SH-SY5Y (cell line): ENCODE results near the gene ZBTB16.

ENCODE experiments used
- GATA2 ChIP-seq: IDR thresholded peaks from 2 replicates; pipeline ENCODE4 v1.6.1; 2011; ENCODE audit warnings: mild to moderate bottlenecking, low read depth, low read length
- GATA3 ChIP-seq: IDR thresholded peaks from 2 replicates; pipeline ENCODE4 v1.6.1; 2011; ENCODE audit warnings: low read depth, mild to moderate bottlenecking, low read length, moderate library complexity

Gene ZBTB16

DNA sequence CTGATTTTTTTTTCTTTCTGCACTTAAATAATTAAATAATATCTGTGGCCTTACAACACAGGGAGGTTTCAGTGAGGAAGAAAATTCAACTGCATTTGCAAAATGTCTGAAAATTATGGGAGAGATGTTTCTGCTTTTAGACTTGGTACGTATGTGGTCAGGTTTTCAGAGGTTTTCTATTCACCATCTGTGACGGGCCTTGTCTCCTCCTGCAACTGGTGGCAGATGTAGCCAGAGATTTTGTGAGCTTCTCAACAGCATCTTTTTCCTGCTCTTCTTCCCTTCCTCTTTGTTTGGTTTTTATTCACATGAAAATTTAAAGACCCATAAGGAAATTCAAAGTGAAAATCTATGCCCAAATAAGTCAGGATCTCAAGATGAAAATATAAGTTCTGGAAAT is 38.3 kb downstream of the ZBTB16 start:
- TF ChIP-seq GATA3 (no peak), GATA2 (no peak)

DNA sequence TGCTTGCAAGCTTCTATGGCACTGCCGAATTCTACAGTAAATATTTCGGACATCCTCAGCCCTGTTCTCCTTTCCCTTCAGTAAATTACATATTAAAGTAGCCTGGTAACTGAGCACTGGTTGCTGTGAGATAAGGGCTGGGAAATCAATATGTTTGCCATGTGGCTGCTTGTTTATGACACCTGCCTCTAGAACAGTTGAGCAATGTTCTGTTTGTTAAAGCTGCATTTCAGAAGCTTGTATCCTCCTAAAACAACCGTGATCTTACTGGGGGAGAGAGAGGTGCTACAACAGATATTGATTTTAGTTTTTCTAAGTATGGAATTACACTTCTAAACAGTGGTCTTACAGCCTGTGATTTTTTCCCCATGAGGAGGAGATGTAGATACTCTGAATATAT is 39.4 kb downstream of the ZBTB16 start:
- TF ChIP-seq GATA2 (no peak), GATA3 (no peak)

DNA sequence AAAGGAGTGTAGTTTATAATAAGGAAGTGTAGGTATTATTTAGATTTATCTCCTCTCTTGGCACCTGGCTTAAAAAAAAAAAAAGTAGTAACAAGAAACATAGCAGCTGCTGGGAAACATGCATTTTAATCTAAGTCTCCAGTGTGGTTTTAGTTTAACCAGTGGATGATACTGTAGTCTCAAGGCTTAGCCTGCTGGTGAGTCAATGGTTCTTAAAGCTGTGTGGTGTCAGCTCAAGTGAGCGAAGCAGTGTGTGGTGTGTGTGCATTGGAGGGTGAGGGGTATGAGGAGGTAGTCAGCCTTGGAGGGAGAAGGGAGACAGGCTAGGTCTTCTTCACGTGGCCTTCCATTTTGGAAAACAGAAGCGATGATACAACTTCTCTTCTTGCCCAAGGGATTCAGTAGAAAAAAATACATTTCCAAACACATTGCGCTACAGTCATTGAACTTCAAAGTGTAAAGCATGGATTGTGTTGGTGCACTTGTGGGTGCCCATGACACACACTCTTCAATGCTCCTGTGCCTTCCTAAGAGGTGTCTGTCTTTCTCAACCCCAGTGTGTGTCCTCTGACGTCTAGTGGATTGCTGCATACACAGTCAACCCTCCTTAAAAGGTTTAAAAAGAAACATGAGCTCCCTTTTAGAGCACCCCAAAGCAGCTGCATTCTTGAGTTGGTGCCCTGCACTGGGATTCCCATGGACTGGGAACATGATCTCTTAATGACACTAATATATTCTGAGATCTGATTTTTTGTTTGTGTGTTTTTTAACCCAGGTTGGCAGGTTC is 40.1 kb downstream of the ZBTB16 start:
- TF ChIP-seq GATA3 (no peak), GATA2 (no peak)

- TF ChIP-seq GATA3 = no peak
- no peak for TF ChIP-seq GATA2
Observed at GRCh38 chr11:114102993-114103896, 43.7 kb downstream of the ZBTB16 start.

- TF ChIP-seq GATA2 = no peak
- no peak for TF ChIP-seq GATA3
Observed at GRCh38 chr11:114105611-114106010, 46.1 kb downstream of the ZBTB16 start.

DNA sequence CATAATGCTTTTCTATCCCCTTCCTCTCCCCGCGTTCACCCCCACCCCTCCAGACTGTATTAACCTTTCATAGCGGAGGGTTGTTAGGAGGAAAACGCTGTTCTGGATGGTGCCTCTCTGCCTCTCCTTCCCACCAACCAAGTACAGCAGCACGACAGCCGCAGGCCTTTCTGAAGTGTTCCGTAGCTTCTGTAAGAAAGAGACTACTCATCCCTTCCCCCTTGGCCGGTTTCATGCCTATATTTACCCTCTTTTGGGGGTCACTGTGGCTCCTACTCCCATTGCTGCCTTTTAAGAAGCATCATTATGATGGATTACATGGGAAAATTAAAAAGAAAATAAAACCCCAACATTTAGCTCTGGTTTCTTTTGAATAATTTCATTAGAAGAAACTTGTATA is 46.5 kb downstream of the ZBTB16 start:
- TF ChIP-seq GATA3 (no peak), GATA2 (no peak)

DNA sequence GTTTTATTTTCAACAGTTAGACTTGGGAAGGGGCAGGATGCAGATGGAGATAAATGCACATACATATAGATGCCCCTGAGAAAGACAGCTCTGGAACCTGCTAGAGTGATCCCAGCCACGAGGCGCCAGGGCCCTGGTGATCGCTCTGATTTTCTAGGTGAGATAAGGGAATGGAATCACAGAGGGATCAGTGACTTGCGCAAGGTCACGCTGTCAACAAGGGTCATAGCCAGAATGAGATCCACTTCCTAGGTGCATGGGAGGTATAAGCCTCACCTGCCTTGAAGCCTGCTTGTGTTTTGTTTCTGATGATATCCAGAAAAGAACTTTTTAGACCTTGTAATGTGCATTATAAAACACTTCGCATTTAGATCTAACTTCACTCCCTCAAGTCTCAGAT is 47.5 kb downstream of the ZBTB16 start:
- peak; percentile 18; the same call in 1 of the 2 replicates for TF ChIP-seq GATA2
- no peak for TF ChIP-seq GATA3

- TF ChIP-seq GATA3 (no peak), GATA2 (no peak)
Observed at GRCh38 chr11:114108501-114109205, 49.1 kb downstream of the ZBTB16 start.

DNA sequence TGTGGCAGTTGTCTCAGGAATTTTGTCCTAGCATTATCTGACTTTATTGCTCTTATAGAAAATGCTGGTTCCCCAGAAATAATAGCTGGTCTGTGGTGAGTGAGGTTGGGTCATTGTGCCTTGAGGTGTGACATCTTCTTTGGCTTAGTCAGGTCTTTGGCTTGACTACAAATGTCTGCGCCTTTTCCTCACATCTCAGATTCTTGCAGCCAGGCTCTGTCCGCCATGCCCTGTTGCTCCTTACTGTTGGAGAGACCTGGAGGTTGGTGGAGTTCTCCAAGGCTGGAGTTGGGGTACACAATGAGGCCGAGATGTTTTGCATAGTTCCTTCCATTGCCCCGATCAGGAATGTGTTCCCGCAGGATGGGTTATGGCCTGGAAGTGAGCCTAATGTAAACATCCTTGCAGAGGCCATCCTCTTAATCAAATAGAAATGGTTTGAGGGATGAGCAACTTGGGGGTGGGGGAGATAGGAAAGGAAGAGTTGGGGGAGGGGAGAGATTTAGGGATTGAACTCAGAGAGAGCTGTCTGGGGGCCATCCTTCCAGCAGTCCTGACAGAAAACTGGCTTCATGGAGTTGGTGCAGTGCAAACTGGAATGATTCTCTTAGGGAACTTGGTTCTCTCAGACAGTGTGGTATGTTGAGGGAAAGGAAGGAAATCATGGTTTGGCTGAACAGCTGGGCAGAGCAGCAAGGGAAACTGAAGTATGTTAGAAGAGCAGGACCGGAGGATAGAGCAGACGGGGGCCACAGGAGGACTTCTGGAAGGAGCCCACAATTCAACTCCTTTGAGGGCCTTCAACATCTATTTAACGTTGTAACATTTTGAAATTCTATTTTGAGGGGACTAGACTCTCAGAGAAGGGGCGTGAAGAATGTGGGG is 49.9 kb downstream of the ZBTB16 start:
- TF ChIP-seq GATA3 (no peak), GATA2 (no peak)

GRCh38 chr11:114110123-114110522 is 50.6 kb downstream of the ZBTB16 start:
- TF ChIP-seq GATA3 (no peak), GATA2 (no peak)

DNA sequence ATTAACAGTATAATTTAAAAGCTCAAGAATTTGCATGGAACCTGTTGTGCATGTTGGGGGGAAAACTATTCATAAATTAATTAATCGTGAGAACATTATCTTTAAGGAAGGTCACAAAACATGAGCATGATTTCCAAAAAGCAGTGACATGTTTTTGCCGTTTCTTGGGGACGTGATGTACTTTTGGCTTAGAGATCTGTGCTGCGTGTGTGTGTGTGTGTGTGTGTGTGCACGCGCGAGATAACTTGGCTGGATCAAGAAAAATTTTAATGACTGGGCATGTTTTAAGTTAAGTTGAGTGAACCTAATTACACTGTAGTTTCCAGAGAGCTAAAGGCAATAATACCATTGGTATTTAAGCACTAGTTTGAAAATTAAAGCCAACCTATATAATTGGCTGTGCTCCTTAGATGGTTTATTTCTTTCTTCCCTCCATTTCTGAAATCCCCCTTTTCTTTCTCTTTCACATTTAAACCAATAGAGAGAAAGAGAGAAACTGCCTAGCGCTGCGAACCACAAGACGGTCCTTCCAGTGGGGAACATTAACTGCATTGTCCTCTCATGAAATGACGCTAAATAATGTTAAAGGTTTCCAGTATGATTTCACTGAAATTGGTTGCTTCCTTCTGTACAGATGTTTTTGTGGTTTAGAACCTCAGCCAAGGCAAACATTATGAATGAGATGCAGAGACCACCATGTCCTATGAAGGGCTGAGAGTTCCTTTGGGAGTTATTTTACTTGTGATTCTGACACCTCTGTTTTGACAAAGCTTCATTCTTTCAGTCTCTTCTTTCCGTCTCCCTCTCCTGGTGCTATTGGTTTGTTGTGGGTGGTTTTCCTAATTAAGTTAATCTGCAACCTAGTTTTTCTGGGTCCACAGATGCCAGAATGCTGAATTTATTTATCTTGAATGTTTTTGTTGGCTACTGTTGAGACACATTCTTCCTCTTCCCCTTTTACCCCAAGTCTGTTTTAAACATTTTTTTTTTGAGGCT is 51.7 kb downstream of the ZBTB16 start:
- TF ChIP-seq GATA3 (no peak), GATA2 (no peak)

GRCh38 chr11:114115451-114115928 is 56.0 kb downstream of the ZBTB16 start:
- TF ChIP-seq GATA2 (no peak), GATA3 (no peak)

- TF ChIP-seq GATA2 (no peak), GATA3 (no peak)
Observed at GRCh38 chr11:114116357-114116756, 56.8 kb downstream of the ZBTB16 start.
